ENCODE results near the gene PCDH9.

DNA sequence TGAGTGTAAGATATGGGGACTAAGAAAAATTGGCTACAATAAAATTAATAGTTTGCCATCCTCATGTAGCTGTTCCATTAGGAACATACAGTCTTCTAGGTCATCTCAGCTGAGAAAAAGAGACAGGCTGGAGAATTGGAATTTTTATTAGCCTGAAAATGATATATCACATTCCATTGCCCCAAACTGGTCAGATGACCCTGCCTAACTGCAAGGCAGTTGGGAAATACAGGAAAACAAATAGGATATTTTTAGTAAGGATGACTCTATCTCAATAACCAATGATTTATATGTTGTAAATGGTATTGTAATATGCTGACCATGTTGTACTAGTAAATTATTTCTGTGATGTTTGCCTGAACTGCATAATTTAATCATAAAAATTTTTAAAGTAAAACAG lies 673.8 kb downstream of the PCDH9 start:
- TF ChIP-seq, protein P1, sequence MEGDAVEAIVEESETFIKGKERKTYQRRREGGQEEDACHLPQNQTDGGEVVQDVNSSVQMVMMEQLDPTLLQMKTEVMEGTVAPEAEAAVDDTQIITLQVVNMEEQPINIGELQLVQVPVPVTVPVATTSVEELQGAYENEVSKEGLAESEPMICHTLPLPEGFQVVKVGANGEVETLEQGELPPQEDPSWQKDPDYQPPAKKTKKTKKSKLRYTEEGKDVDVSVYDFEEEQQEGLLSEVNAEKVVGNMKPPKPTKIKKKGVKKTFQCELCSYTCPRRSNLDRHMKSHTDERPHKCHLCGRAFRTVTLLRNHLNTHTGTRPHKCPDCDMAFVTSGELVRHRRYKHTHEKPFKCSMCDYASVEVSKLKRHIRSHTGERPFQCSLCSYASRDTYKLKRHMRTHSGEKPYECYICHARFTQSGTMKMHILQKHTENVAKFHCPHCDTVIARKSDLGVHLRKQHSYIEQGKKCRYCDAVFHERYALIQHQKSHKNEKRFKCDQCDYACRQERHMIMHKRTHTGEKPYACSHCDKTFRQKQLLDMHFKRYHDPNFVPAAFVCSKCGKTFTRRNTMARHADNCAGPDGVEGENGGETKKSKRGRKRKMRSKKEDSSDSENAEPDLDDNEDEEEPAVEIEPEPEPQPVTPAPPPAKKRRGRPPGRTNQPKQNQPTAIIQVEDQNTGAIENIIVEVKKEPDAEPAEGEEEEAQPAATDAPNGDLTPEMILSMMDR (IDR thresholded peaks at IDR 0.05; ENCODE audit: insufficient read depth, low read depth, low read length): no peak
- TF ChIP-seq EZH2 (IDR thresholded peaks at IDR 0.05; ENCODE audit: insufficient read depth, low read length): no peak

Measured in astrocyte (in vitro differentiated cells and primary cell).